NCI-H82 treated with DMSO at 0.1 percent for 48 hours (cell line): ENCODE measurements around the gene IFI27L1.
A peak's percentile ranks its signal among the peaks of the same experiment; 100 is the strongest.

Experiments
- DNase-seq: peaks from one replicate; lab custom pipeline; 2025; ENCODE audit not compliant: unreplicated experiment; lab: John Stamatoyannopoulos, UW

The IFI27L1 gene

DNA sequence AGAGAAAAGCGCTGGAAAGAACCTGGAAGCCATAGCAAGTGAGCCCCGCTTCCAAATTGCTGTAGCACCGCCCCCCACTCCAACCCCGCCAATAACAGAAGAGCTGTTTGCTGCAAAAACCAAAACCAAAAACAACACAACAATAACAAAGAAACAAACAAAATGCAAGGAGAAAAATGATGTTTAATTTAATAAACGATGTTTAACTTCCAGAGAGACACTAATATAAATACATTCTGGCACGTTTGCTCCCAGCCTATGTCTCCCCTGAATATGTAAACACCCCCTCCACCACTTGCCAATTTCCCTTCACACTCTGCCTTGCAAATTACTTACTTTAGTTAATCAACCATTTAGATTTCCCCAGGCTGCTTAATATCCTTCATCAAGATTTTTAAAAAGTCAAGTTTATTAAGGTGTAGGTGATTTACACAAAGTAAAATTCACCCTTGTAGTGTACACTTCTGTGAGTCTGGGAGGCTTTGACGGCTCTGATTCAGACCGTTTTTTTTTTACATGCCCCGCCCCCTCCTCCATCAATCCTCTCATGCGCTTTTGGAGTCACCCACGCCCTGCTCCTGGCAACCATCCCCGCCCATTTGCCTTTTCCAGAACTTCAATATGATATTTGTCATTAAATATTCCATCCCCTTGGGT lies 48.8 kb downstream of the IFI27L1 start:
- DNase-seq, result peak; percentile 13

DNA sequence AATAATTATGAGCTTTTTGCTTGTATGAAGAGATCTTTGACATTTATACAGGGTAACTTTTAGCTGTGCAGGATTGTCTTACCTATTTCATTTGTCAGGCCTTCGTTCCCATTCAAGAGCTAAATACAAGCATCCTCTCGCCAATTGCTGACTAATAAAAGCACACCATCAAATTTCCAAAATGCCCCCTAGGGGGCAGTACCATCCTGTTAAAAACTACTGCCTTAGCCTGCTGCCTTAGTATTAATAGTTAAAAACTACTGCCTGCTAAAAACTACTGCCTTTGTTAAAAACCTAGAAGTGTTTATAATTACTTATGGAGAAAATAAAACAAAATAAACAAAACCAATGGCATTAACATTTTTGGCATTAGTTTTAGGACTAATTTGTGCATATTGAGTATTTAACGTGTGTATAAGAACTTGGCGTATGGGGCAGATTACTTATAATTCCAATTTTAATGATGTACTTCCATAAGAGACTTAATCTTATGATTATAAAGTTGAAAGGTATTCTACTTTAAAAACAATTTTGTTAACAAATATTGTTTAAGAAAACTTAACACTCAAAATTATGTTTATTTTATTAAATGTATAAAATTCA lies 51.3 kb downstream of the IFI27L1 start:
- DNase-seq, result peak; percentile 67

DNA sequence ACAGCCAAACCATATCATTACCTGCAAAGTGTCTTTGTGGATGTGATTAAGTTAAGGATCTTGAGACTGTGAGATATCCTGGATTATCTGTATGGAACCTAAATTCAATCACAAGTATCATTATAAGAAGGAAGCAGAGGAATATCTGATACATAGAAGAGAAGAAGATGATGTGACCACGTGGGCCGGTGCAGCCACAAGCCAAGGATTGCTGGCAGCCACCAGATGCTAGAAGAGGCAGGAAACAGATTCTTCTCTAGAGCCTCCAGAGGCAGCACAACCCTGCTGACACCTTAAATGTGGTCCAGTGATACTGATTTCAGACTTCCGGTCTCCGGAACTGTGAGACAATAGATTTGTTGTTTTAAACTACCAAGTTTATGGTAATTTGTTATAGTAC lies 54.4 kb downstream of the IFI27L1 start:
- DNase-seq, result no peak

DNA sequence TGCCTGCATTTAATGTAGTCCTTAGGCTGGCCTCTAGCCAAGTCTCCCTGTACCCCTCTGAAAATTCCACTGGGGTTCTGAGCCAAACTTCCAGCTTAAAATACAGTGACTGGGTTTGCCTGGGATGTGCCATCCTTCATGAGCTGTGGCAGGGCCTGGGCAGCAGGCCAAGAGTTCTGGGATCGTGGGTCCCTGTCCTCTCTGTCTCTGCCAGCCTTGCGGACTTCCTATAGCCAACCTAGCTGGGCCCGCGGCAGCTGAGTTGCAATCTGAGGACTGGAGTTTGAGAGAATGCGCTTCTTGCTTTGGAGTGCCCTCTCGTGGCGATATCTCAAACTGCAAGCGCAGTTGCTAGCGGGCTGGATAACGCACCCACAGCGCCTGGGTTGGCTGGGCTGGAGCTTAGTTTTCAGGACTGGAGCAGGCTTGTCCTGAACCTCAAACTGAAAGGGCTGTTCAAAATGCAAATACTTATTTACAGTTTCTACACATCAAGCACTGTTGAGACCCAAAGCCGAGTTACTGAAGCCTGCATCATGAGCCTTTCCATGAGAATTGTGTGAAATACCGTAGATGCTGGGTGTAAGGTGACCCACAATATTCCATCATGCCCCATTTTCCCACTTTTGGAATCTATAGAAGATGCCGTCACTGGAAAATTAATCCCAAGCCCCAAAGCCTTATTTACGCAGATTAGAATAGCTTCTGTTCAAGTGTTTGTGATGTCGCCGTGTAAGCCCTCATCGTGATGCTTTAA lies 55.6 kb downstream of the IFI27L1 start:
- DNase-seq, result peak; percentile 59

DNA sequence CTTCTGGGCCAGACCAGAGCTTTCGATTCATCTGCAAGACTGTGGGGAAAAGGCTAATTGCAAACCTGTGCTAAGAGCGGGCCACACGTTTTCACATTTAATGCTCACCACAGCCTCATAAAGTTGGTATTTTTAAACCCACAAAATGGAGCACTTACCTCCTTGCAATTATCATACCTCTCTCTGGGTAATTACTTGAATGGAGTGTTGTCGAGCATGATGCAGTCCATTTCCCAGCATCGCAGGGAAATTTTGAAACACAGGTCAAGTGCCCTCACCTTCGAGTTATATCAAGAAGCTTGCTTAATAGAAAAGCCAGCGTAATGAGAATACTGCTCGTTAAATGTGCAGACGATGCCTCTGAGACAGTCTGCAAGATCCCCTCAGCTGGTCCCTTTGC lies 57.1 kb downstream of the IFI27L1 start:
- DNase-seq, result no peak

- no peak for DNase-seq
These were observed 57.9 kb downstream of the IFI27L1 start for GRCh38 chr14:94139006-94139405.

DNA sequence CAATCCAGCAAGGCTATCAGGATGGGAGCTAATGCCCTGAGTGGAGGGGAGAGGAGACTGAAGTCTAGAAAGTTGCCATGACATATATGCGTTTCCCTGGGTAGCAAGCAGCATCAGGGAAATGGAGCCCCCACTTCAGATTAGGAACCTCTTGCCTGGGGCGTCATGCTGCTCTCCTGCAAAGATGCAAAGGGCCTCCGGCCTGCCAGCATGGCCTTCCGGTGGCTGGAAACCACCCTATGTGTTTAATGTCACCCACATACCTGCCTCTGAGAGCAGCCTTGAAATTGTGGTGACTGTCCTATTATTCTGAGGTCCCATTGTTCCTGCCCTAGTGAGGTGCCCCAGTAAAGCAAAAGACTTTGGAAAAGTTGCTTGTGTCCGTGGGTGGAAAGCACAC lies 58.3 kb downstream of the IFI27L1 start:
- no peak for DNase-seq

- DNase-seq, result no peak
These were observed 61.1 kb downstream of the IFI27L1 start for GRCh38 chr14:94142247-94142646.

GRCh38 chr14:94142836-94143235 lies 61.7 kb downstream of the IFI27L1 start:
- DNase-seq, result no peak

DNA sequence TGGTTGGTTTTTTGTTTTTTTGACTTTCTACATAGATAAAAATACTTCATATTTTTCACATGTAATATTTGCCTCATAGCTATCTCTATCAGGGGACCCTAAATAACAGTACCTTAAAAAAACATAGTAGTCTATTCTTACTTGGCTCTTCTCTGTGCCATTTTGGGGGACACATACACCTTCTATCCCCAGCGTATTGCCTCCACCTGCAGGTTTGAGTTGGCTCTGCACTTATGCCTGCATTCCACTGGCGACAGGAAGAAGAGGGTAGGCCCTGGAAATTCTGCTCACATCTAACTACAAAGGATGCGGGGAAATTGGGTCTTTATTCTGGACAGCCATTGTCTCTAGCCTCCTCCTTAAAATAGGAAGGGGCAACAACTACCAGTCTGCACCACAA lies 62.1 kb downstream of the IFI27L1 start:
- peak; percentile 12 for DNase-seq

DNA sequence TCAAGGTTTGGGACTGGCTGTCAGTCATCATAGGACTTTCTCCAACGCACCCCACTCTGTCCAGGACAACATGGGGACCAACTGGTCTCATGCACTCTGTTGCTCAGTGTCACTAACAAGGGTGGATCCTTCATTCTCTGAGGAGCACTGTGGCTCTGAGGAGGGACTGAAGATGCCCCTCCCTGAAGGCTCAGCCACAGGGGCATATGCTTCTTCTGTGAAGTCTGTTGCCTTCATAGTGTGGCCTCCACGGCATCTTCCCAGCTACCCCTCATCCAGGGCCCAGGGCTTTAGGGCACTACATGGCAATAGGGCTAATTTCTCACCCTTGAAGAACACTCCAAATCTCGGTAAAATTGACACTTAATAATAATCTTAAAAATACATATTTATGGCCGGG lies 62.6 kb downstream of the IFI27L1 start:
- no peak for DNase-seq

- DNase-seq, result no peak
These were observed 63.7 kb downstream of the IFI27L1 start for GRCh38 chr14:94144765-94145164.

DNA sequence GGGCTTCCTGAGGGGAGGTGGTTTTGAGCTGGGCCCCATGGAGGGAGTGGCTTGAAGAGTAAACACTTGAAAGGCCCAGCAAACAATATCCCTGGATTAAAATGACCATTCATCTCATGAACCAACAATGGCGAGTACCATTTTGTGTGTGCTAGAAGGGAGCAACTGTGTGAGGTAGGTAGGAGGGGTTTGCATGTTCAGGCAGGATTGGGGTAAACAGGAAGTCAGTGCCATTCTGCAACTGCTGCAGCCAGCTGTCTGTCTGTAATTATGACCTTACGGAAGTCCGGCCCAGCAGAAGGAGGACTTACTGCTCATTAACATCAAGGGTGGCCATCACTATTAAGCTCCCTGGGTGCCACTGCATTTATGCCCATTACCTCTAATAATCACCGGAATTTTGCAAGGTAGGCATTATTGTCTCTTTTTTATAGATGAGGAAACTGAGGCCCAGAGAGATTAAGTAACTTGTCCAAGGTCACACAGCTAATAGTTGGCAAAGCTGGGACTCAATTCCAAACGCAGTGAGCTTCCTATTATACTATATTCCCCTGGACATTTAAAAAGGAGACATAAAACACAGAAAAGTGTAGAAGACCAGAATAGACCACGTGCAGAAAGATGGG lies 64.9 kb downstream of the IFI27L1 start:
- peak; percentile 8 for DNase-seq
